ENCODE measurements around the gene KLHDC4. TPM values are rescaled to one million over a fixed set of nuclear protein-coding genes. Genes with fewer than 3 reads are reported as not detected.
"Not testable (repeated sequence)": the region's sequence is repeated elsewhere in the genome, so short reads cannot be mapped to it uniquely, and the experiment has no call there.

KLHDC4 gene
- total RNA-seq, 1 experiment from 2014 or later, result 19.5 TPM

GRCh38 chr16:87773836-87774235, 8.1 kb upstream of the KLHDC4 start:
- DNase-seq (ENCODE audit: low read depth in 1 of 2, low spot score in 2 of 2); H3K27ac ChIP-seq; H3K27me3 ChIP-seq (replicated peaks); H3K9me3 ChIP-seq (replicated peaks); H3K36me3 ChIP-seq; H3K4me3 ChIP-seq: not testable (repeated sequence)
- H3K4me1 ChIP-seq (replicated peaks), result peaks cover 11% of the 10 kb centered on the region

GRCh38 chr16:87767456-87767855, 1.7 kb upstream of the KLHDC4 start:
- not testable (repeated sequence) for H3K4me3 ChIP-seq; H3K9me3 ChIP-seq (replicated peaks); H3K27me3 ChIP-seq (replicated peaks); DNase-seq (ENCODE audit: low read depth in 1 of 2, low spot score in 2 of 2); H3K27ac ChIP-seq
- Histone ChIP-seq H3K4me1 (replicated peaks) (peaks cover 10% of the 10 kb centered on the region), H3K36me3 (peaks cover 26% of the 10 kb centered on the region)

GRCh38 chr16:87766485-87766797, 655 bp upstream of the KLHDC4 start:
- H3K27me3 ChIP-seq (replicated peaks), result no peaks in the 10 kb centered on the region
- DNase-seq (ENCODE audit: low read depth in 1 of 2, low spot score in 2 of 2), result no peak

GRCh38 chr16:87765473-87765775, 362 bp downstream of the KLHDC4 start:
- Histone ChIP-seq H3K36me3 (peaks cover 42% of the 10 kb centered on the region), H3K4me1 (replicated peaks) (peaks cover 10% of the 10 kb centered on the region), H3K27ac (peak overlapping the region; percentile 81; the same call in 1 of the 2 replicates), H3K27me3 (replicated peaks) (no peaks in the 10 kb centered on the region), H3K4me3 (peak overlapping the region; percentile 91), H3K9me3 (replicated peaks) (0 out of 2 replicates have a peak, but pooled peaks cover 3% of the 10 kb centered on the region)
- DNase-seq (ENCODE audit: low read depth in 1 of 2, low spot score in 2 of 2), result no peak

More at GRCh38 chr16:87766485-87766797, 655 bp upstream of the KLHDC4 start:
- Histone ChIP-seq H3K4me3 (peak overlapping the region; percentile 91), H3K4me1 (replicated peaks) (peaks cover 10% of the 10 kb centered on the region), H3K9me3 (replicated peaks) (0 out of 2 replicates have a peak, but pooled peaks cover 3% of the 10 kb centered on the region), H3K36me3 (peaks cover 35% of the 10 kb centered on the region), H3K27ac (peak overlapping the region; percentile 81)

GRCh38 chr16:87764600-87765472, 950 bp downstream of the KLHDC4 start:
- peak overlapping the region; percentile 91 for H3K4me3 ChIP-seq
- H3K36me3 ChIP-seq, result peaks cover 43% of the 10 kb centered on the region
- H3K9me3 ChIP-seq (replicated peaks), result 0 out of 2 replicates have a peak, but pooled peaks cover 3% of the 10 kb centered on the region
- H3K4me1 ChIP-seq (replicated peaks), result peaks cover 10% of the 10 kb centered on the region
- DNase-seq (ENCODE audit: low read depth in 1 of 2, low spot score in 2 of 2), result no peak
- no peaks in the 10 kb centered on the region for H3K27me3 ChIP-seq (replicated peaks)
- H3K27ac ChIP-seq, result no peak overlapping the region

GRCh38 chr16:87762620-87763019, 3.2 kb downstream of the KLHDC4 start:
- Histone ChIP-seq H3K4me3 (no peak overlapping the region), H3K4me1 (replicated peaks) (peaks cover 10% of the 10 kb centered on the region), H3K27ac (no peak overlapping the region), H3K36me3 (peaks cover 55% of the 10 kb centered on the region), H3K27me3 (replicated peaks) (no peaks in the 10 kb centered on the region), H3K9me3 (replicated peaks) (0 out of 2 replicates have a peak, but pooled peaks cover 3% of the 10 kb centered on the region)
- no peak for DNase-seq (ENCODE audit: low read depth in 1 of 2, low spot score in 2 of 2)

- DNase-seq (ENCODE audit: low read depth in 1 of 2, low spot score in 2 of 2), result no peak
Measured at GRCh38 chr16:87762071-87762571, 3.7 kb downstream of the KLHDC4 start.

DNA sequence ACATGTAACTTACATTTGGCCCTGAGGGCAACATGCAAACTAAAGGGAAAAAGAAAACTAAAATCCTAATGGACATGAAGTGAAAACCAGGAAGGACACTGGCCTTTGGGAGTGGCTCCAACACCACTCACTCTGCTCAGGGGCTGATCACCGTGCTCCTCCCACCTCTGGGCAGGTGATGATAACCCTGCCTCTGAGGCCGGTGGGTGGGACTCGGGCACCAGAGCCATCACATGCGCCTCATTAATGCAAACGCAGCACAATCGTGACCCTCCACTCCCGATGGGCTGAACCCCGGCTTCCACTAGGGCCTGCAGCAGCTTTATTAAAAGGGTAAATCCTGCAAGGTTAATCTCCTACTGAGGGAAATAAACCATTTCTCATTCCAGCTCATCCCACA, 4.7 kb downstream of the KLHDC4 start:
- Histone ChIP-seq H3K9me3 (replicated peaks) (0 out of 2 replicates have a peak, but pooled peaks cover 3% of the 10 kb centered on the region), H3K4me3 (no peak overlapping the region), H3K27me3 (replicated peaks) (no peaks in the 10 kb centered on the region), H3K36me3 (peaks cover 68% of the 10 kb centered on the region), H3K27ac (no peak overlapping the region), H3K4me1 (replicated peaks) (peaks cover 5% of the 10 kb centered on the region)
- DNase-seq (ENCODE audit: low read depth in 1 of 2, low spot score in 2 of 2), result no peak

More at GRCh38 chr16:87762071-87762571, 3.7 kb downstream of the KLHDC4 start:
- H3K27me3 ChIP-seq (replicated peaks), result no peaks in the 10 kb centered on the region
- no peak overlapping the region for H3K4me3 ChIP-seq
- H3K4me1 ChIP-seq (replicated peaks), result peaks cover 10% of the 10 kb centered on the region
- H3K27ac ChIP-seq, result no peak overlapping the region
- H3K9me3 ChIP-seq (replicated peaks), result 0 out of 2 replicates have a peak, but pooled peaks cover 3% of the 10 kb centered on the region
- H3K36me3 ChIP-seq, result peaks cover 58% of the 10 kb centered on the region

- Histone ChIP-seq H3K27me3 (replicated peaks) (no peaks in the 10 kb centered on the region), H3K36me3 (peaks cover 73% of the 10 kb centered on the region), H3K4me3 (no peak overlapping the region), H3K27ac (no peak overlapping the region), H3K4me1 (replicated peaks) (no peaks in the 10 kb centered on the region), H3K9me3 (replicated peaks) (no peaks in the 10 kb centered on the region)
- no peak for DNase-seq (ENCODE audit: low read depth in 1 of 2, low spot score in 2 of 2)
Measured at GRCh38 chr16:87757841-87758426, 7.9 kb downstream of the KLHDC4 start.

- Histone ChIP-seq H3K27me3 (replicated peaks) (no peaks in the 10 kb centered on the region), H3K4me3 (no peak overlapping the region), H3K27ac (no peak overlapping the region), H3K36me3 (peaks cover 72% of the 10 kb centered on the region), H3K4me1 (replicated peaks) (no peaks in the 10 kb centered on the region), H3K9me3 (replicated peaks) (no peaks in the 10 kb centered on the region)
- DNase-seq (ENCODE audit: low read depth in 1 of 2, low spot score in 2 of 2), result no peak
Measured at GRCh38 chr16:87754535-87754934, 11.3 kb downstream of the KLHDC4 start.

GRCh38 chr16:87747626-87748414, 18.0 kb downstream of the KLHDC4 start:
- Histone ChIP-seq H3K36me3 (peaks cover 65% of the 10 kb centered on the region), H3K4me3 (no peak overlapping the region), H3K27me3 (replicated peaks) (no peaks in the 10 kb centered on the region), H3K4me1 (replicated peaks) (no peaks in the 10 kb centered on the region), H3K27ac (no peak overlapping the region), H3K9me3 (replicated peaks) (no peaks in the 10 kb centered on the region)
- no peak for DNase-seq (ENCODE audit: low read depth in 1 of 2, low spot score in 2 of 2)

DNA sequence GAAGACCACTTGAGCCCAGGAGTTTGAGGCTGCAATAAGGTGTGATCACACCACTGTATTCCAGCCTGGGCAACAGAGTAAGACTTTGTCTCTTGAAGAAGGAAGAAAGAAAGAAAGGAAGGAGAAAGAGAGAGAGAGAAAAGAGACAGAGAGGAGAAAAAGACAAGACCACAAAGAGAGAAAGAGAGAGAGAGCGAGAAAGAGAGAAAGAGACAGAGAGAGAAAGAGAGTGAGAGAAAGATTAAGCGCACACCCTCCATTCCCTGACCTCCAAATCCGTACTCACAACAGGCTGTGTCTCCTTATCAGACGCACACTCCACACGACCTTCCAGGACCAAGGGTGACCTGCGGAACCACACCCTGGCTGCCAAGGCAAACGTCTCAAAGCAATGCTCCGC, 19.6 kb downstream of the KLHDC4 start:
- H3K4me3 ChIP-seq, result no peak overlapping the region
- no peaks in the 10 kb centered on the region for H3K9me3 ChIP-seq (replicated peaks)
- no peak overlapping the region for H3K27ac ChIP-seq
- no peaks in the 10 kb centered on the region for H3K4me1 ChIP-seq (replicated peaks)
- H3K27me3 ChIP-seq (replicated peaks), result no peaks in the 10 kb centered on the region
- DNase-seq (ENCODE audit: low read depth in 1 of 2, low spot score in 2 of 2), result no peak
- H3K36me3 ChIP-seq, result peaks cover 56% of the 10 kb centered on the region

DNA sequence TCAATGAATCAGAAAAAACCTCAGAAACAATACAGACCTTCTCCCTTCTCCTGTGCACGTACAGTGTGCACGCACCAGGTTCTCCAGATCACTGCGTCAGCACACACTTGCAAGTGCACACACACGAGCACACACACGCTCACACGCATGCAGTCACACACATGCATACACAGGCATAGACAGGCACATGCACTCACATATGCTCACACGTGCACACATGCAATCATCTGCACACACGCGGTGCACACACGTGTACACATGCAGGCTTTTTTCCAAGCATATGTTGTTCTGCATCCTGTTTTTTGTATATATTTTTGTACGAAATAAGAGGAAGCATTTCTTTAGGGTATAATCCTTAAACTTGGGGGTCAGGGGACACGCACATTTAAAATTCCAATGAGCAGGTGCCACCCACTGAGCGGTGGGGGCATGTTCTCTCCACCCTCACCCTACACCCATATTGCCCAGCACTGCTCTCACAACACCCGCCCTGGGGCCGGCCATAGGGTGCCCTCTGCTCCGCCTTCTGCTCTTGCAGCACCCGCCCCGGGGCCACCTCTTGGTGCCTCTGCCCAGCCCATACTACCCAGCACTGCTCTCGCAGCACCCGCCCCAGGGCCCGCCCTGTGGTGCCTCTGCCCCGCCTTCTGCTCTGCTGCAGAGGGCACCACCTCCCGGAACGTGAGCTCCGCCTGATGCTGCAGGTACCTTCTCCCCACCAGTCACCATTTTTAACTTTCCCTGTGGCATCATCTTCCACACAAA, 20.9 kb downstream of the KLHDC4 start:
- Histone ChIP-seq H3K4me1 (replicated peaks) (no peaks in the 10 kb centered on the region), H3K27me3 (replicated peaks) (no peaks in the 10 kb centered on the region), H3K36me3 (peaks cover 50% of the 10 kb centered on the region), H3K4me3 (no peak overlapping the region), H3K9me3 (replicated peaks) (no peaks in the 10 kb centered on the region), H3K27ac (no peak overlapping the region)
- no peak for DNase-seq (ENCODE audit: low read depth in 1 of 2, low spot score in 2 of 2)
